Stimulated activated CD4-positive, alpha-beta T cell treated with anti-CD3 and anti-CD28 coated beads, Interleukin-1b, Interleukin-23, amount 100 ng/mL, for 24 hours (primary cell): ENCODE data around the gene TP73.

Source experiments
- DNase-seq, 4 experiments: peaks; one replicate each; pipeline ENCODE4 v3.0.0-alpha.2; 2020; ENCODE audit warnings: low read depth in 4 of 4, low spot score in 1 of 4

Gene TP73

DNA sequence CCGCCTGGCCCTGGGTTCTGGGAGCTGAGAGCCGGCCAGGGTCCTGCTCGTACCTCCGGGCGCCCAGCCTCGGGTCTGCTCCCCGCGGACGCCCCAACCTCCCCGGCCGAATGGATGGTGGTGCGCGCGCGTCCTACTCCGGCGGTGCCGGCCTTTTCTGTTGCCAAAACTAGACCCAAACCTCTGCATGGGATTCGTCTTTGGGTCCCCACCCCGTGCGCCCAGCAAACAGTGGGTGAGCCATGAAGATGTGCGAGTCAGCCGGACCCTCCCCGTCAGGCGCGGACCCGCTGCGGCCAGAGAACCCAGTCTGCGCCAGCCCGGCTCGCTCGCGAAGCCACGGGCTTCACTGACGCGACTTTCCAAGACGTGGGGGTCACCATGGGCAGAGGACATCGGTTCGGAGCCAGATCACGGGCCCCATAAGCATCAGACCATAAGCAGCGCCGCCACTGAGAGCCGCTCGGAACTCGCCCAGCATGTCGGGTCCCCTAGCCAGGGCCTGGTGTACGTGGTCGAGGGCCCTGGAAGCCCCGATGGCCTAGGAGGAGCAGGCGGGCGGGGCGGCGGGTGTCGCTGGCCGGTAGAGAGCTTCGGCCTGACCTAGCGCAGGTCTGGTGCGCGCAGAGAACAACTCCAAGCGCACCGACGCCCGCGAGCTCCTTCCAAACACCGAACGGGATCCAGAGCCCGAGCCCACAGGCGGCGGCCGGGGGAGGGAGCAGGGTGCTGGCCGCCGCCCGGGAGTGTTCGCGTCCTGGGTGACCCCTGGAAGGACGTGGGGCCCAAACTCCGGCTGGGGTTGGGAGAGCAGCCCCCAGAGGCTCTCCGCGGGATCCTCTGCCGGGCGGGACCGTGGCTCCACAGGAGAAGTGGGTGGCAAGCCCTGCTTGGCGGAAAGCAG, 1.0 kb upstream of the TP73 start:
- DNase-seq = no peak

DNA sequence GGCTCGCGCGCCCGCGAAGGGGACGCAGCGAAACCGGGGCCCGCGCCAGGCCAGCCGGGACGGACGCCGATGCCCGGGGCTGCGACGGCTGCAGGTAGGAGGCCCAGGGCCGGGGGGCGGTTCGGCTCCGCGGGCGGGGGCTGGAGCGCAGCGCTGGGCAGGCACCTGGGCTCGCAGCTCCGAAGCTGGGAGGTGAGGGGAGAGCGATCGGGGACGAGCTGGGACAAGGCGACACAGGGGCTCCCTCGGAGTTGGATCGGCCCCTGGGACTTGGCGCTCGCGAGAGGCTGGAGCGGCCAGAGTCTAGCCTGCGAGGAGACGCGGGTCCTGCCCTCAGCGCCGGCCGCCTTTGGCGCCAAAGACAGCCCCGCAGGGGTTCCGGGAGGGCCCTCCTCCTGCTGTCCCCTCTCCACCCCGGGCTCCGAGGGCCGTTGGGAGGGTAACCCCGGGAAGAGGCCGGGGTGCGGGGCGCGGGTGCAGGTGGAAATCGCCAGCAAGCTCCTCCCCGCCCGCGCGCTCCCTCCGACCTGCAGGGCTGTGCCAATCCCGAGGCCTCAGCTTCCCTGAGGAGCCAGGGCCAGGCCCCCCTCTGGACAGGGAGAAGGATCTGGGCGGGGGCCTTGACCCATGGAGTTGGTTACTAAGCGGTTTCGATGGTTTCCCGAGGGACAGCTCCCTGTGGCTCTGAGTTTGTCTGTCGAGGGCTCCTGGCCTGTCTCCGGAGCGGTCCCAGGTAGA, 401 bp downstream of the TP73 start:
- DNase-seq = no peak

DNA sequence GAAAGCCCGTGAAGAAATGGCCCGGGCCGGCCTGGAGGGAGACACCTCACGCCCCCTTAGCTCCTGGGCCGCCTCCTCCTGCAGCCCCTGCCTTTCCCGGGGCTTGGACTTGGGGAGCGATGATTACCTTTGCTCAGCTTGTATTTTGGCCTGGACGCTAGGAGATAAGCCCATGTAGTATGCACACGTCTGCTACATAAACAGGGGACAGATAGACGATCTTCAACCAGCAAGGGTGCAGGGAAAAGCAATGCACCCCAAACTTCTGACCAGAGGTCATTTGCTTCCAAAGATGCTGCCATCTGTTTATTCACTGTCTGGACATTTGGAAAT, 936 bp downstream of the TP73 start:
- DNase-seq = no peak

DNA sequence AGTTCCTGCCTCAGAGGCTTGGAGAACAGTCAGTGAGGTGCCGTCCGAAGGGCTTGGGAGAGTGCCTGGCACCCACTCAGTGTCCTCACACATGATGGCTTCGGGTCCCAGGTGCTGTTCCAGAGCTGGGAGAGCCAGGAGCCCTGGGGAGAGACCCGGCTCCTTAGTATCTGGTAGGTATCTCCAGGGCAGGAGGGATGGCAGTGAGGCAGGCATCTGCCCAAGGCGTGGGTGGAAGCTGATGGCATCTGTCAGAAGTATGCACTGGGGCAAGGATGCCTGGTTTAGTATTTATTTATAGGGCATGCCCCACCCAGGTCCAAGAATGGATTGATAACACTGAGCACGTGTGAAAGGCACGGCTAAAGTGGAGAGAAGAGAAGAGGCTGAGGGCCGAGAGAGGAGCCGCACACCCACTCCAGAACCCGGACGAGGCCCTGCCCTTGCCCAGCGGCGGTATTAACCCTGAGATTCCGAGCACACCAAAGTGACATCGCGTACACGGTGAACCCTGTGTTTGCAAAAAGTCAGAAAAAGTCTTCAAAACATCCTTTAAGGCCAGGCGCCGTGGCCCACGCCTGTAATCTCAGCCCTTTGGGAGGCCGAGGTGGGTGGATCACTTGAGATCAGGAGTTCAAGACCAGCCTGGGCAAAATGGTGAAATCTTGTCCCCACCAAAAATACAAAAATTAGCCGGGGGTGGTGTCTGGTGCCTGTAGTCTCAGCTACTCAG, 2.4 kb downstream of the TP73 start:
- DNase-seq = no peak

DNA sequence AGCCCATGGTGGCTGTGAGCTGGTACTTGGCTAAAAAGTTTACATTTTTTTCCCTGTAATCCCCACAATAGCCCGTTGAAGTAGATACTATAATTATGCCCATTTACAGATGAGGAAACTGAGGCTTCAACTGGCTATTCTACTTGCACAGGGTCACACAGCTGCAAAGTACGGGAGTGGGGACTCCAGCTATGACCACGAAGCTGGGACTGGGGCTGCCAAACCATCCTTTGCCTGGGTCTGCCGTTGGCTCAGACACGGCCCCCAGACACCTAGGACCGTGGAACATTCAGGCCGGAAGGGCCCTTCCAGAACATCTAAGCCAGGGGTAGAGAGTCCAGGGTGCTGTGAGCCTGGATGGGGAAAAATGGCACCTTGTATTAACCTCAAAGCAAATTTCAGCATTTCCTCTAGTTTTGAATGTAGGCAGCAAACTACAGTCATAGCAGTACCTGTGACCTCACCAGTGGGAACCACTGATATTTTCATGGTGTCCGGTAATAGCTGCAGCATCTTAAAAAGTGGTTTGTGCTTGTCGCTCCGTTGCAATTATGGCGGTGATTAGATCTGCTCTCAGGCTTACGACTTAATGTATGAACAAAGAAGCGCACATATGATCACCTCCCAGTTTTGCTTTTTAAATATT, 4.3 kb downstream of the TP73 start:
- no peak for DNase-seq

DNA sequence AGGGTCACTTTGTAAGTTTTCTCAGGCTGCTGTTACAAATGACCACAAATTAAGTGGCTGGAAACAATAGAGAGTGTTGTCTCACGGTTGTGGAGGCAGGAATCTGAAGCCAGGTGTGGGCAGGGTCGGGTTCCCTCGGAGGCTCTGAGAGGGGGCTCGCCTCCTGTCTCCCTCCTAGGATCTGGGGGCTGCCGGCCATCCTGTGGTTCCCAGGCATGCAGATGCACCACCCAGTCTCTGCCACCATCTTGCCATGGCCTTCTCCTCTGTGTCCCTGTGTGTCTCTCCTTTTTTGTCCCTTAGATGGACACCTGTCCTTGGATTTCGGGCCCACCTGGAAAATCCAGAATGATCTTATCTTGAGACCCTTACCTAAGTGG, 4.8 kb downstream of the TP73 start:
- no peak for DNase-seq

DNA sequence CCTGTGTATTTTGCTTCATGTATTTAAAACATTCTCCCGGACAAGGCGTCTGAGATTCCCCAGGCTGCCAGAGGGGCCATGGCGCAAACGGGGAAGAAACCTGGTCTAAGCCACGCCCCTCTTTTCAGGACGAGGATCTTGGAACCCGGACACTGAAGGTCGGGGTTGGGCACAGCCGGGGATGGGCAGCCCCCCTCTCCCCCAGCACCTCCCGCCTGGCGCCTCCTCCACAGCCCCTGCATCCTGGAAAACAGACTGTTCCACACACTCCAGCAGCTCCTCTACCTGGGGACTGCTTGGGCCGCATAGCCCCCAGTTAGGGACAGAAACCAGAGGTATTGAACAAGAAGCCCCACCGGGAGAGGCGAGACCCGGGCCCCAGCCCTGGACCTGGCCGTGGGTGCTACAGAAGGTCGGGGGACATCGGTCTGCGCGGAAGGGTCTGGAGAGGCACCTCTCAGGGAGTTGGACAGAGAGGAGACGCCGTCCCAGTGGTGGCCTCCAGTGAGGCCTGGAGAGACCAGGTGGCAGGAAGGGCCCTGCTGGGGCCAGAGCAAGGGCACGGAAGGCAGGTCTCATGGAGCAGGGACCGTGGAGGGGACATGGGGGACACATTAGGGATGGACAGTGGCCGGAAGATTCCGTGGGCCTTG, 5.4 kb downstream of the TP73 start:
- no peak for DNase-seq

DNA sequence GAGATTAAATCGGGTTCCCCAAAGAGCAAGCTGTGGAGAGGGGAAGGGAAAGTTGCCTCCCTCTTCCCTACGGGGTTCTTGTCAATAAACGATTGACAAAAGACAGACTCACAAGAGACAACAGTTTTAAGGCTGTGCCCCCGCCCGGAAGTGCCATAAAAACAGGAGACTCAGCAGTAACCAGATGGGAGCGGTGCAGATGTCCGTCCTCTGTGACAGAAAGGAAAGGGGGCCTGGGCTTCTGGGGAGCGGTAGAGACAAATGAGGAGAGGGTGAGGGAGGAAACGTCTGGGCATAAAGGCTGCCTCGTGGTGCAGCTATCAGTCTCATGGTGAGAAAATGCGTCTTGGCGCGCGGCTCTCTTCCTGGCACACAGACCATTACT, 5.9 kb downstream of the TP73 start:
- no peak for DNase-seq

DNA sequence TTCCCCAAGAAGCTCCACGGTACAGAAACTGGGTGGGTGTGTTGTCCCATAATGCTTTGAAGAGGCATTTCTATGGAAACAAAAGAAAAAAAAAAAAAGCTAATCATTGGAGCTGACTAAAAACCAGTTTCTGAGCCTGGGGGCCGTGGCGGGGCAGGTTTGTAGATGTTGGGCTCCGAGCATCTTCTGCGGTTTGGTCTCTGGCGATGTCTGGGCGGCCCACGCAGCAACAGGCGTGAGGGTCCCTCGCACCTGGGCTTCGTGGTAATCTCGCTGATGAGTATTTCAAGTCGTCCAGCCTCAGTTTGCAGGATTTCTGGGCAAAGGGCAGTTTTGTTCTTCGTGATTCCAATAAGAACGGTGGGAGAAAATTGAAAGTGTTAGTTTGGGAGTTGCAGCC, 6.8 kb downstream of the TP73 start:
- DNase-seq = no peak

DNA sequence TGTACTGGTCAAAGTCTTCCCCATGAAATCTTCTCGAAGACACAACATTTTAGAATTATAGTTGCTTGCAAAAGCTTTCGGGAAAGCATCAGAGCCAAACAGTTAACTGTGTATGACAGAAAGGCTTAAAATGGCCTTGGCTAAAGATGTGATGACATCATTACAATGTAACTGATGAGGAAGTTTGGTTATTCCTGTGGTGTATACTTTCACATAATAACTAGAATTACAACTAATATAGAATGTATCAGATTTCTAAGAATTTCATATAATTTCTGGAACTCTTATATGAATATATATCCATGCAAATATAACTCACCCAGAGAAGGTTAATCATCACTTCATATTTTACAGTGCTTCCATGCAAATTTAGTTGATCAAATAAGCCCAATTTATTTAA, 8.4 kb downstream of the TP73 start:
- no peak for DNase-seq

DNA sequence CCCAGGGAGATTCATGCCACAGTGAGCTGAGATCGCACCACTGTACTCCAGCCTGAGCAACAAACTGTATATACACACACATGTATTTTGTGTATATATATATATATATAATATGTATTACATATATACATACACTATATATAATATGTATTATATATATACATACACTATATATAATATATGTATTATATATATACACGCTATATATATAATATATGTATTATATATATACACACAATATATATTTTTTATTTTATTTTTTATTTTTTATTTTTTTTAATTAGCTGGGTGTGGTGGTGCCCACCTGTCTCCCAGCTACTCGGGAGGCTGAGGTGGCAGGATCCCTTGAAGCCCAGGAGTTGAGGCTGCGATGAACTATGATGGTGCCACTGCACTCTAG, 9.3 kb downstream of the TP73 start:
- no peak for DNase-seq

DNA sequence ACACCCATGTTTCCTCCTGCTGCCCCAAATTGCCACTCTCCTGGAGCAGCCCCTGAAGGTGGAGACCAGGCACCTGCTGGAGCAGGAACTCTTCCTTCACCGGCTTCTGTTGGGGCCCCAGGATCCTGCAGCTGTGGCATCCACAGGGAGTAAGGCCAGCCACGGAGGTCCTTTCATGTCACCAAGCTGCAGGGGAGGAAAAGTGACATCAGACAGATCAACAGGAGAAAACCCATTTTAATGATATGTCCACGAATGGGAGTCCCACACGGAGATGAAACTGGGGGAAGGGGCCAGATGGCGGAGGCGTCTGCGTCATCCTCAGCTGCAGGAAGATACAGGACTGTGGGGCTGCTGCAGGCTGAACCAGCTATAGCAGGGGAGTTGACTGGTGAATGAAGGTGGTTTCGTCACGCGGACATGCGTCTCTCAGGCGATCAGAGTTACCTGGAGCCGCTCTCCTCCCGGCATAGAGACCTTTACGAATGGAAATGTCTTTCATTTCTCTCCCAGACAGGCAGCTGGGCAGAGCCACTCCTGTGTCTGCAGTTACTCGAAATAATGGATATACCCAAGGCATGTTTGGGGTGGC, 9.9 kb downstream of the TP73 start:
- DNase-seq = no peak

DNA sequence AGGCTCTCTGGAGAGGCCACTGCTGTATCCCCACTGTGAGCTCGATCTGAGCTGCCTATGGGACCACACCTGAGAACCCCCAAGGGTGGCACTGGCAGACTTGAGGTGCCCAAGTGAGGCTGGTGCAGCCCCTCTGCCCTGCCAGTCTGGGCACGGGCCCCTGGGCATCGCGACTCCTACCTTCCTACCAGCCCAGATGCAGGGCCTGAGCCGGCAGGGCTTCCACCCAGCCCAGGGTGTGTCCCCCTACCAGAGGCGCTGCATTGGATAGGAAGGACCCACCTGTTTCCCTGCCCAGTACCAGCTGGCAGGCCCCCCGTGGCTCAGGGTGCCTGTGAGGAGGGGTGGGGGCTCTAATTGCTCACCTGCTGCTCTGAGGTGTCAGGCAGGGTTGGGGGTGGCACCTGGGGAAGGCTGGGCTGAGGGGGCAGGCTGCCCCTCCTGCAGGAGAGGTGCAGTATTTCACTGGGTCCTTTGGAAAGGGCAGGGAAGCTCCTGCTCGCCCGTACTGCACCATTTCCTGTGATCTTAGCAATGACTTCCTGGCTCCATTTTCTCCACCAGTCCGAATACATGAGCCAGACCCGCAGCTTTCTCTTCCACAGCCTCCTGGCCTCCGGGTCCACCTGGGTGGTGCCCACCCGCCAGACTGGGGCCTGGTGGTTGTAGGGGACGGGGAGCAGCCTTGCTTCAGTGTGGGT, 11.8 kb downstream of the TP73 start:
- no peak for DNase-seq

DNA sequence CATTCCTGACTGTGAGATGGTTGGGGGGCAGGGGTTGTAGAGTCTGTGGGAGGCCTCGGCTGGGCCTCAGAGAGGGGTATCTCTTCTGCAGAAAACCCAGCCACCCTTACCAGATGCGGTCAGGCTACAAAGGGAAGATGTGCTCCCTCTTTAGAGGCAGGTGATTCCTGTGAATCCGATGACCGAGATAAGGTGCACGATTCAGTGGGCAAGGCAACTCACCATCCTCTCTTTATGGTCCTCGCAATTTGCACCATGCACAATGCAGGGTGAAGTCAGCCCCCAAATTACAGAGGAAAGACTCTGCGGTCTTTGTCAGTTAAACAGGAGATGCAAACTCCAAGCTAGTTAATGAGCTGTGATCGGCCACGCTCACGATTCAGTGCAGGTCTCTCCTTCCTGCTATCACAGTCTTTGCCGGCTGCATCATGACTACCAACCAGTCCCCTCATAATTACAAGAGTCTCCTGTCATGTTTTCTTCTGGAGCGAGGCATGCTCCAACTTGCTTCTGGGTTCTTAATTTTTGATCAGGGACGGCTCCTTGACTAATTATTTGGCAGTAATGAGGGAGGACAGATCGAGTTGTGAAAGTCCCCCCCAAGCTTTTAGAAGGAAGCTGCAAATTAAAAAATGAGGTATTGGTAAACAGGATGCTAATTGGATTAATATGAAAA, 12.5 kb downstream of the TP73 start:
- DNase-seq = no peak

DNA sequence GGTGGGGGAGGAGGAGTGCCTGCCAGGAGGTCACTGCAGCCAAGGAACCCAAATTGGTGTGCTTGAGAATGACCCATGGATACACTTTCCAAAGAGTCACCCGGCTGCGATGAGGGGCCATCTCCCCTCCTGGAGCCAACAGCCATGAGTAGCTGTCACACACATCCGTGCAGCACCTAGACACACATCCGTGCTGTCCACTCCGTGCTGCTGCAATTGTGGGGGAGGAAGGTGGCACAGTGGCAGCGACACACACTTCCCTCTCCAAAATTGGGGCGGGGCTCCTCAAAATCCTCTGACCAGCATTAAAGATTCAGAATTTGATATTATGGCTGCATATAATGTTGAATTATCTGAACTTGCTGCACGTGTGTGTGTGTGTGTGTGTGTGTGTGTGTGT, 15.8 kb downstream of the TP73 start:
- DNase-seq = no peak

DNA sequence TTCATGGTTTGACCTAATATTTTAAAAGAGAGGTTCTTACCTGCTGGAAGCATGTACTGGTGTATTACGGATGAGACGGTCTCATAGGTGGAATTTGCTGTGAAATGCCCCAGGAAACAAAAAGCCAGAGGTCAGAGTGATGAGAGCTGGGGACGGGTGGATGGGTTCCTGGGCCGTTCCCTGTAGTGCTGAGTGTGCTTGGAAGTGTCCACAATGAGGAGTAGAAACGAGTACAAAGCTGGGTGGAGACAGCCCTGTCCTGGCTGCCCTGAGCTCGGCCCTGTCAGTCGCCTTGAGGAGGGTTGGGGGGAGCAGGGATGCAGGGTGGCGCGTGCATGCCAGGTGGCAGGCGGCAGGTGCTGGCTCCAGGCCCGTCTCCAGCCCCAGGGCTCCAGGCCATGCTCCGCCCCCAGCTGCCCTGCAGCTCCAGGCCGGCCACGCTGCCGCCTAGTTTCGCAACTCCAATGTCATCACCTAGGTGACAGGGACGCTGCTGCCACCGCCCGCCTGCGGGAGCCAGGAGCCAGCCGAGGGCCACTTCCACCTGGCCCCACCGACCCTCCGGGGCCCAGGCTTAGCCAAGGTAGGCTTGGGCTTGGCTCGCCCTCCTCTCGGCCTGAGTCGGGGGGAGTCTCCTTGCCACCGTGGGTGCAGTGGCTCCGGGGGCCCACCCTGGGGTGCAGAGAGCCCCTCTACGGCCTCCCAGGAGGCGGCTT, 16.4 kb downstream of the TP73 start:
- DNase-seq = no peak

DNA sequence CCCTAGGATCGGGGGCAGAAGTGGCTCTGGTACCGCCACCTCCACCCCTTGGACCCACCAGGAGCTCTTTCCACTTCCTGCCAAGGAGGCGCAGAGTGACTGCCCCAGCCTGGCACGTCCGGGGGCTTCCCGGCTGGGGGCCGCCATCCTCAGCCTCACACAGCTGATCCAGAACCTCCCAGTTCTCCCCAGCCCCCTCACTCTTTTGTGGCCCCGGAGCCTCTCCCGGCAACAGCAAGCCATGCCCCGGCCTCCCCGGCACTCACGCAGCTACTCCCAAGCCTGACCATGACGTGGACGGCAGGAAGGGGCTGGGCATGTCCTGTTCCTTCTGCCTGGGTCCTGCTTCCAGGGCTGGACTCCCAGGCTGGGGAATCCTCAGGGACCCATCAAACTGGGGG, 17.1 kb downstream of the TP73 start:
- DNase-seq = no peak

DNA sequence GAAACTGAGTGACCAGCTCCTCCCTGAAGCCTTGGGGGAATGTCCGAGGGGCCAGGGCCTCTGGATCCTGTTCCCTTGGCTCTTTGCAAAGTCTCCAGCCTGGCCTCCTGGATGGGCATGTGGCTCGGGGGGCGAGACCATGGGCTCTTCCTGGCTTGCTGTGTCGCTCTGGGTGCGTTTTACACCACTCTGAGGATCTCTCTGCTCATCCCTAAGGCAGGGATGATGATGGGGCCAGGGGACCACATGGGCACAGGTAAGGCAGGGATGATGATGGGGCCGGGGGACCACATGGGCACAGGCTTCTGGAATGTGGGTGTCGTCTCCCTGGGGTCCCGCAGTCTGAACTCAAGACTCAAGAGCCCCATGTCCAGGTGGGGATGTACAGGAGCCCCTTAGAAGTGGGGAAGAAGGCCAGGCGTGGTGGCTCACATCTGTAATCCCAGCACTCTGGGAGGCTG, 17.7 kb downstream of the TP73 start:
- no peak for DNase-seq

DNA sequence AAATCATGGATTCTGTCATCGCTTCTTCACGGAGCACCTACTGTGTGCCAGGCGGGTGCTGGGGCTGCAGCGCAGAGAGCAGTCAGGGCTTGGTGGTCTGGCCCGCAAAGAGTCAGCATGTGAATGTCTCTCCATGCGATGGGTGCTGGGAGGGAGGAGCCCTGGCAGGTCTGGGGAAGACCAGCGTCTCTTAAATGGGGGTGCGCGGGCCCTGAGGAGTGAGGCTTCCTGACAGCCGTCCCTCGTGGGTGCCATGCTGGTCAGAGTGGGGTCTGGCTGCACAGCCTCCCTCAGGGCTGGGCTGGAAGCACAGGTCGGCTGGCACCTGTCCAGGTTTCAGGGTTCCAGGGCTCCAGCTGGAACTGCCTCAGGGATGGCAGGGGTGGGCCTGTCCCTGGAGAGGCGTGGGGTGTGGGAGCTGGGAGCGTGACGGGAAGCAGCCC, 18.5 kb downstream of the TP73 start:
- DNase-seq = no peak
